K562 (cell line): ENCODE results near the gene ST3GAL5. TPM values are rescaled to one million over a fixed set of nuclear protein-coding genes. Genes with fewer than 3 reads are reported as not detected.
A peak's percentile ranks its signal among the peaks of the same experiment; 100 is the strongest.

ENCODE experiments used
- DDX20 ChIP-seq: fragments of 450-650 bp; IDR thresholded peaks from 2 replicates; pipeline ENCODE4 v1.6.1; 2016; ENCODE audit warnings: missing genetic modification characterization, low read depth, mild to moderate bottlenecking, missing compliant biosample characterization, moderate library complexity
- ETV5 ChIP-seq: sonication (generic); formaldehyde crosslinking; IDR thresholded peaks from 2 replicates; pipeline ENCODE4 v1.4.0; 2020; ENCODE audit warnings: low read depth, mild to moderate bottlenecking, missing genetic modification reagents
- ZBTB40 ChIP-seq, 2 experiments: fragments of 450-650 bp in 1 of 2; sonication (generic) in 1 of 2; formaldehyde crosslinking in 1 of 2; IDR thresholded peaks; 2 replicates each; pipeline versions ENCODE4 v1.7.1 to v1.9.0; 2016 to 2022; ENCODE audit warnings: inconsistent platforms in 1 of 2, mild to moderate bottlenecking in 1 of 2, missing genetic modification reagents in 1 of 2
- ZNF174 ChIP-seq: fragments of 250-450 bp; sonication (Bioruptor Pico); IDR thresholded peaks from 2 replicates; pipeline ENCODE4 v1.4.0; 2020; ENCODE audit warnings: mild to moderate bottlenecking
- polyA plus RNA-seq, 8 experiments: library from polyadenylated mRNA; depleted of rRNA in 4 of 8; stranded (reverse) in 5 of 8; unstranded in 3 of 8; fragments of >200 nt; fragmentation: Nextera tagmentation in 2 of 8; fragmentation: Illumina TruSeq in 1 of 8; extraction: Ambion mirVana in 2 of 8; extraction: Trizol in 1 of 8; gene quantifications; 2 replicates each; pipeline versions ENCODE4 v1.2.1 to v1.2.3, GENCODE V29; 2011 to 2014; ENCODE audit warnings: inconsistent platforms in 1 of 8, missing spikeins in 1 of 8
- total RNA-seq, 7 experiments: library from RNA; depleted of rRNA in 6 of 7; stranded (reverse); fragments of >200 nt in 6 of 7; fragmentation: Illumina TruSeq in 2 of 7; extraction: Trizol in 2 of 7; gene quantifications; 2 replicates each; pipeline versions ENCODE4 v1.2.1 to v1.2.3, GENCODE V29; 2011 to 2021; ENCODE audit warnings: low replicate concordance in 1 of 7
- TF ChIP-seq, protein P1 (sequence below), 2 experiments: fragments of 450-650 bp; IDR thresholded peaks; 2 replicates each; pipeline ENCODE4 v1.6.1; 2016; ENCODE audit warnings: mild to moderate bottlenecking in 2 of 2, borderline replicate concordance in 1 of 2, low read depth in 1 of 2, moderate library complexity in 1 of 2
- TF ChIP-seq, protein P2 (sequence below): fragments of 250-450 bp; sonication (Bioruptor Pico); IDR thresholded peaks from 2 replicates; pipeline ENCODE4 v1.5.0; 2022; ENCODE audit warnings: mild to moderate bottlenecking

Gene ST3GAL5
- total and polyA plus RNA-seq, 9 of the 15 experiments (the other 6 are each of a cell fraction or from before 2014, with no cell fraction given): 1.6 to 10.0 (median 4.2) TPM

DNA sequence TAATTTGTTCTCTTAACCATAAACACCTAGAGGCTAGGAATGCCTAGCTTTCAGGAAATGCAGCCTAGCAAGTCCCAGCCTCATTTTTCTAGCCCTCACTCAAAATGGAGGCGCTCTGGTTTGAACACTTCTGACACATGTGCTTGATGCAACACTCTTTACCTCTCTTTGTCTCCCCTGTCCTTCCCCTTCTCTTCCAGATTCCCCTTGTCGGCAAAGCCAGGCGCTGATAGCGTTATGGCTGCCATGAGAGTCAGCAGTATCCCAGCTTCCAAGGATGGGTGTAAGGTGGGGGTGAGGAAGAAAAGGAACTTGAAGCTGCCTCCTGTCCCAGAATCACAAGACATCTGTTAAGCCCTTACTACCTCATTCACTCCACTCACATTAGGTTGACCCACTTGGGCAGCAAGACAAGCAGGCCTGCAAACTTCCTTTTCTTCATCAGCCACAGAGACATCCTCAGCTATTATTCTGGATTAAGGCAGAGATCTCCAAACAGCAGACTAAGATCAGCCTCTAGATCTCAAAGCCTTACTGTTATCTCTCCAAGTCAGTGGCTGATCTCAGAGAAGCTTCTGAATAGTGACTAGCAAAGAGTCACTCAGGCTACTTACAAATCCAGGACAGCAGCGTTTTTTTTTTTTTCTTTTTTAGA lies 1.9 kb upstream of the ST3GAL5 start (continued):
- TF ChIP-seq, protein P1, sequence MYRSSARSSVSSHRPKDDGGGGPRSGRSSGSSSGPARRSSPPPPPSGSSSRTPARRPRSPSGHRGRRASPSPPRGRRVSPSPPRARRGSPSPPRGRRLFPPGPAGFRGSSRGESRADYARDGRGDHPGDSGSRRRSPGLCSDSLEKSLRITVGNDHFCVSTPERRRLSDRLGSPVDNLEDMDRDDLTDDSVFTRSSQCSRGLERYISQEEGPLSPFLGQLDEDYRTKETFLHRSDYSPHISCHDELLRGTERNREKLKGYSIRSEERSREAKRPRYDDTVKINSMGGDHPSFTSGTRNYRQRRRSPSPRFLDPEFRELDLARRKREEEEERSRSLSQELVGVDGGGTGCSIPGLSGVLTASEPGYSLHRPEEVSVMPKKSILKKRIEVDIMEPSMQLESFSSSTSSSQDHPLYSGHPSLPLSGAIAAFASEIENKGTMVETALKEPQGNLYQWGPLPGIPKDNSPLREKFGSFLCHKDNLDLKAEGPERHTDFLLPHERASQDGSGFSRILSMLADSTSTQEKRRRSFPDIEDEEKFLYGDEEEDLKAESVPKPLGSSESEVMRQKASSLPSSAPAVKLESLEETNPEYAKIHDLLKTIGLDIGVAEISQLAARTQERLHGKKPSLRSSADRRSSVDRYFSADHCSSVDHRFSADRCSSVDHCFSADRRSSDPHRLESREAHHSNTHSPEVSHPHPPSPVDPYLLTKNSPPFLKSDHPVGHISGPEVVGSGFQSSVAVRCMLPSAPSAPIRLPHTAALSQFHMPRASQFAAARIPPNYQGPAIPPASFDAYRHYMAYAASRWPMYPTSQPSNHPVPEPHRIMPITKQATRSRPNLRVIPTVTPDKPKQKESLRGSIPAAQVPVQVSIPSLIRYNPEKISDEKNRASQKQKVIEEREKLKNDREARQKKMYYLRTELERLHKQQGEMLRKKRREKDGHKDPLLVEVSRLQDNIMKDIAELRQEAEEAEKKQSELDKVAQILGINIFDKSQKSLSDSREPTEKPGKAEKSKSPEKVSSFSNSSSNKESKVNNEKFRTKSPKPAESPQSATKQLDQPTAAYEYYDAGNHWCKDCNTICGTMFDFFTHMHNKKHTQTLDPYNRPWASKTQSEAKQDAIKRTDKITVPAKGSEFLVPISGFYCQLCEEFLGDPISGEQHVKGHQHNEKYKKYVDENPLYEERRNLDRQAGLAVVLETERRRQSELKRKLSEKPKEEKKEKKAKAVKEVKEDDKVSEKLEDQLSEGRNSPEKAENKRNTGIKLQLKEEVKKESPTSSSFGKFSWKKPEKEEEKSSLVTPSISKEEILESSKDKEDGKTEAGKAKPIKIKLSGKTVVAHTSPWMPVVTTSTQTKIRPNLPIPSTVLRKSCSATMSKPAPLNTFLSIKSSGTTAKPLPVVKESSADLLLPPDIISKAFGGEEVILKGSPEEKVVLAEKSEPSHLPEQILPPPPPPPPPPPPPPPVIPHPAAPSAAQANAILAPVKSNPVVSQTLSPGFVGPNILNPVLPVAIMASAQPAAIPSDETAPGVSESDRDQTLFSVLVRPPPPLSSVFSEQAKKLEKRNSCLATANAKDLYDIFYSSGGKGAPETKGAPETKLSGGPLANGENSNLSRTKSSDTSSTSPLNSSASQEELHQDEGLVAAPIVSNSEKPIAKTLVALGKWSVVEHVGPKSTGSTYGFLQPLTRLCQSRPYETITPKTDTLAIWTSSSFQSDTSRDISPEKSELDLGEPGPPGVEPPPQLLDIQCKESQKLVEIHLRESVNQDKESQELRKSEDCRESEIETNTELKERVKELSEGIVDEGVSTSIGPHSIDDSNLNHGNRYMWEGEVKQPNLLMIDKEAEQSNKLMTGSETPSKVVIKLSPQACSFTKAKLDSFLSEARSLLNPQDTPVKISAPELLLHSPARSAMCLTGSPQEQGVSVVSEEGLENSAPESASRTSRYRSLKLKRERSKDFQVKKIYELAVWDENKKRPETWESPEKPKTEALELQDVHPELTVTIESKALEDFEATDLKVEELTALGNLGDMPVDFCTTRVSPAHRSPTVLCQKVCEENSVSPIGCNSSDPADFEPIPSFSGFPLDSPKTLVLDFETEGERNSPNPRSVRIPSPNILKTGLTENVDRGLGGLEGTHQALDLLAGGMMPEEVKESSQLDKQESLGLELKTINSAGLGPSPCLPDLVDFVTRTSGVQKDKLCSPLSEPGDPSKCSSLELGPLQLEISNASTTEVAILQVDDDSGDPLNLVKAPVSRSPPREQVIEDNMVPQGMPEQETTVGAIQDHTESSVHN (IDR thresholded peaks at IDR 0.05; ENCODE audit: borderline replicate concordance in 1 of 2, low read depth in 1 of 2): no peak
- TF ChIP-seq ETV5: no peak
- no peak for TF ChIP-seq ZBTB40 (IDR thresholded peaks at IDR 0.05)
- TF ChIP-seq ZBTB40 (CRISPR knock-in tag; IDR thresholded peaks at IDR 0.05): no peak
- no peak for TF ChIP-seq ZNF174 (CRISPR knock-in tag)
- TF ChIP-seq, protein P2, sequence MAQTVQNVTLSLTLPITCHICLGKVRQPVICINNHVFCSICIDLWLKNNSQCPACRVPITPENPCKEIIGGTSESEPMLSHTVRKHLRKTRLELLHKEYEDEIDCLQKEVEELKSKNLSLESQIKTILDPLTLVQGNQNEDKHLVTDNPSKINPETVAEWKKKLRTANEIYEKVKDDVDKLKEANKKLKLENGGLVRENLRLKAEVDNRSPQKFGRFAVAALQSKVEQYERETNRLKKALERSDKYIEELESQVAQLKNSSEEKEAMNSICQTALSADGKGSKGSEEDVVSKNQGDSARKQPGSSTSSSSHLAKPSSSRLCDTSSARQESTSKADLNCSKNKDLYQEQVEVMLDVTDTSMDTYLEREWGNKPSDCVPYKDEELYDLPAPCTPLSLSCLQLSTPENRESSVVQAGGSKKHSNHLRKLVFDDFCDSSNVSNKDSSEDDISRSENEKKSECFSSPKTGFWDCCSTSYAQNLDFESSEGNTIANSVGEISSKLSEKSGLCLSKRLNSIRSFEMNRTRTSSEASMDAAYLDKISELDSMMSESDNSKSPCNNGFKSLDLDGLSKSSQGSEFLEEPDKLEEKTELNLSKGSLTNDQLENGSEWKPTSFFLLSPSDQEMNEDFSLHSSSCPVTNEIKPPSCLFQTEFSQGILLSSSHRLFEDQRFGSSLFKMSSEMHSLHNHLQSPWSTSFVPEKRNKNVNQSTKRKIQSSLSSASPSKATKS (CRISPR knock-in tag): no peak
- TF ChIP-seq DDX20 (tag): peak; percentile 78; the same call in 1 of the 2 replicates
